H1 (cell line): ENCODE results near the gene EIF4E3. TPM values are rescaled to one million over a fixed set of nuclear protein-coding genes. Genes with fewer than 3 reads are reported as not detected.

Experiments
- CTCF ChIA-PET: fragments of 300-600 bp; sonication (Branson Sonifier 250); formaldehyde crosslinking; loops from one replicate; lab custom pipeline; 2021; ENCODE audit not compliant: partially characterized antibody; lab: Charles Lee
- POLR2A ChIA-PET: fragments of 300-600 bp; sonication (Branson Sonifier 250); formaldehyde crosslinking; loops from one replicate; lab custom pipeline; 2021; ENCODE audit warnings: inconsistent platforms; ENCODE audit not compliant: partially characterized antibody; lab: Charles Lee
- DNase-seq, 2 experiments: peaks; one replicate each; pipeline versions ENCODE4 v3.0.0 to v3.0.0-alpha.2; 2010 to 2022; ENCODE audit warnings: low spot score in 2 of 2, low read depth in 1 of 2, mixed read lengths in 1 of 2
- FAIRE-seq: peaks from 2 replicates; lab custom pipeline; 2011; peaks lifted over from hg19 to GRCh38; lab: Jason Lieb, UNC
- H2AFZ ChIP-seq: 2 replicates; pipeline ENCODE4 v1.8.1; 2012; ENCODE audit warnings: low read length, inconsistent platforms
- H2AK5ac ChIP-seq: 2 replicates; pipeline ENCODE4 v1.6.1; 2013; ENCODE audit warnings: low read depth, low read length
- H2BK120ac ChIP-seq: replicated peaks from 2 replicates; pipeline ENCODE3; 2013; ENCODE audit warnings: low read depth, low read length, inconsistent platforms
- H2BK12ac ChIP-seq: 2 replicates; pipeline ENCODE4 v1.6.1; 2013; ENCODE audit warnings: low read depth, low read length
- H2BK15ac ChIP-seq: 2 replicates; pipeline ENCODE4 v1.6.1; 2013; ENCODE audit warnings: low read length
- H2BK20ac ChIP-seq: 2 replicates; pipeline ENCODE4 v1.6.1; 2013; ENCODE audit warnings: low read length
- H2BK5ac ChIP-seq: 2 replicates; pipeline ENCODE4 v1.6.1; 2013; ENCODE audit warnings: low read depth, low read length
- H3K14ac ChIP-seq: 2 replicates; pipeline ENCODE4 v1.6.1; 2013; ENCODE audit warnings: inconsistent platforms; ENCODE audit not compliant: insufficient read length
- H3K18ac ChIP-seq: 2 replicates; pipeline ENCODE4 v1.6.1; 2013; ENCODE audit warnings: low read length; ENCODE audit errors: extremely low read depth
- H3K23ac ChIP-seq: 2 replicates; pipeline ENCODE4 v1.6.1; 2013; ENCODE audit warnings: inconsistent platforms; ENCODE audit not compliant: insufficient read length
- H3K23me2 ChIP-seq: 2 replicates; pipeline ENCODE4 v1.6.1; 2013; ENCODE audit warnings: low read depth, low read length
- H3K27ac ChIP-seq: 2 replicates; pipeline ENCODE4 v1.6.1; 2011; ENCODE audit warnings: low read depth, low read length, inconsistent platforms
- H3K27me3 ChIP-seq, 4 experiments: replicated peaks in 1 of 4; 1 replicate in 1 of 4; 2 replicates in 3 of 4; pipeline versions ENCODE4 v1.6.1 to v1.8.1; 2011 to 2013; ENCODE audit warnings: low read length in 3 of 4, mild to moderate bottlenecking in 3 of 4, inconsistent platforms in 2 of 4, mixed read lengths in 2 of 4, moderate library complexity in 1 of 4; ENCODE audit not compliant: control insufficient read depth in 3 of 4, insufficient read depth in 3 of 4; ENCODE audit errors: extremely low read depth in 1 of 4
- H3K36me3 ChIP-seq, 4 experiments: 2 replicates each; pipeline versions ENCODE4 v1.6.1 to v1.8.1; 2011 to 2013; ENCODE audit warnings: mild to moderate bottlenecking in 4 of 4, low read length in 3 of 4, moderate library complexity in 2 of 4, control low read depth in 1 of 4, inconsistent platforms in 1 of 4; ENCODE audit not compliant: insufficient read depth in 4 of 4, control insufficient read depth in 2 of 4
- H3K4ac ChIP-seq: replicated peaks from 2 replicates; pipeline ENCODE3; 2013; ENCODE audit warnings: low read length, low read depth, mixed read lengths, inconsistent platforms; ENCODE audit not compliant: insufficient read length
- H3K4me1 ChIP-seq, 4 experiments: replicated peaks in 1 of 4; 1 replicate in 1 of 4; 2 replicates in 3 of 4; pipeline versions ENCODE4 v1.6.1 to v1.8.1; 2011 to 2013; ENCODE audit warnings: low read length in 3 of 4, inconsistent platforms in 2 of 4, mixed read lengths in 1 of 4; ENCODE audit not compliant: insufficient read depth in 4 of 4, control insufficient read depth in 3 of 4
- H3K4me2 ChIP-seq, 2 experiments: 2 replicates each; pipeline versions ENCODE4 v1.6.1 to v1.8.1; 2011 to 2013; ENCODE audit warnings: low read depth in 2 of 2, low read length in 2 of 2, control low read depth in 1 of 2, inconsistent platforms in 1 of 2, mild to moderate bottlenecking in 1 of 2; ENCODE audit not compliant: insufficient read depth in 1 of 2
- H3K4me3 ChIP-seq, 4 experiments: fragments of 200-600, 300-600 bp in 1 of 4; sonication (generic), shearing (Covaris generic), sonication (Bioruptor Twin) in 1 of 4; 2 replicates each; pipeline versions ENCODE4 v1.5.1 to v1.8.1; 2011 to 2016; ENCODE audit warnings: low read length in 4 of 4, low read depth in 3 of 4, control low read depth in 2 of 4, inconsistent platforms in 2 of 4, mild to moderate bottlenecking in 2 of 4, mixed read lengths in 1 of 4, moderate library complexity in 1 of 4; ENCODE audit not compliant: insufficient read depth in 2 of 4; ENCODE audit errors: extremely low read depth in 1 of 4
- H3K56ac ChIP-seq: replicated peaks from 2 replicates; pipeline ENCODE3; 2013; ENCODE audit warnings: low read depth, mild to moderate bottlenecking, mixed read lengths, low read length, inconsistent platforms; ENCODE audit not compliant: insufficient read length
- H3K79me1 ChIP-seq: 2 replicates; pipeline ENCODE4 v1.6.1; 2013; ENCODE audit warnings: low read depth, low read length, control low read depth
- H3K79me2 ChIP-seq, 2 experiments: 2 replicates each; pipeline versions ENCODE4 v1.6.1 to v1.8.1; 2012 to 2013; ENCODE audit warnings: low read length in 2 of 2, mild to moderate bottlenecking in 2 of 2, inconsistent platforms in 1 of 2; ENCODE audit not compliant: insufficient read depth in 2 of 2, control insufficient read depth in 1 of 2
- H3K9ac ChIP-seq, 4 experiments: replicated peaks in 1 of 4; 1 replicate in 1 of 4; 2 replicates in 3 of 4; pipeline versions ENCODE4 v1.6.1 to v1.8.1; 2011 to 2013; ENCODE audit warnings: low read depth in 3 of 4, low read length in 3 of 4, control low read depth in 2 of 4, mild to moderate bottlenecking in 2 of 4, moderate library complexity in 2 of 4, inconsistent platforms in 1 of 4; ENCODE audit errors: extremely low read depth in 1 of 4
- H3K9me3 ChIP-seq, 2 experiments: 2 replicates each; pipeline versions ENCODE4 v1.6.1 to v1.8.1; 2012 to 2013; ENCODE audit warnings: mild to moderate bottlenecking in 2 of 2, moderate library complexity in 2 of 2, control low read depth in 1 of 2, inconsistent platforms in 1 of 2, low read depth in 1 of 2, low read length in 1 of 2, mixed read lengths in 1 of 2; ENCODE audit not compliant: insufficient read depth in 2 of 2
- H4K20me1 ChIP-seq, 2 experiments: replicated peaks in 1 of 2; 2 replicates each; pipeline versions ENCODE3 to v1.8.1; 2011 to 2013; ENCODE audit warnings: inconsistent platforms in 2 of 2, low read length in 2 of 2, mild to moderate bottlenecking in 1 of 2; ENCODE audit not compliant: insufficient read depth in 2 of 2, control insufficient read depth in 1 of 2
- H4K5ac ChIP-seq: 2 replicates; pipeline ENCODE4 v1.6.1; 2013; ENCODE audit warnings: low read length, low read depth, mixed read lengths, inconsistent platforms; ENCODE audit not compliant: insufficient read length
- H4K8ac ChIP-seq: 2 replicates; pipeline ENCODE4 v1.8.0; 2013; ENCODE audit warnings: mild to moderate bottlenecking, moderate library complexity, low read length, inconsistent platforms; ENCODE audit not compliant: insufficient read depth; ENCODE audit errors: extremely low read depth
- H4K91ac ChIP-seq: replicated peaks from 2 replicates; pipeline ENCODE3; 2013; ENCODE audit warnings: low read length, mixed read lengths, inconsistent platforms; ENCODE audit not compliant: insufficient read length
- CBX8 ChIP-seq: fragments of 300-800, 300-1000 bp; sonication (generic); IDR thresholded peaks from 2 replicates; pipeline ENCODE4 v1.7.1; 2016; ENCODE audit warnings: low read depth, low read length, borderline replicate concordance
- CREB1 ChIP-seq: IDR thresholded peaks from 2 replicates; pipeline ENCODE4 v1.6.1; 2012; ENCODE audit warnings: inconsistent platforms
- CTBP2 ChIP-seq: IDR thresholded peaks from 2 replicates; pipeline ENCODE4 v1.7.0; 2011; ENCODE audit warnings: borderline replicate concordance, mild to moderate bottlenecking, moderate library complexity, mixed read lengths, low read length; ENCODE audit not compliant: insufficient read depth, insufficient read length
- JUND ChIP-seq: IDR thresholded peaks from 2 replicates; pipeline ENCODE4 v1.6.1; 2011; ENCODE audit warnings: mild to moderate bottlenecking, improper control_type of control experiment, low read length
- PHF8 ChIP-seq: fragments of 200-600 bp; sonication (generic); conservative IDR thresholded peaks from 2 replicates; pipeline ENCODE4 v1.7.1; 2012; ENCODE audit warnings: low read depth, mild to moderate bottlenecking, inconsistent platforms, low read length, moderate library complexity
- RNF2 ChIP-seq: fragments of 200-900, 300-1000 bp; sonication (generic); IDR thresholded peaks from 2 replicates; pipeline ENCODE4 v1.7.1; 2016; ENCODE audit warnings: borderline replicate concordance, low read depth, mild to moderate bottlenecking, antibody characterized with exemption, low read length; ENCODE audit not compliant: poor library complexity, severe bottlenecking; ENCODE audit errors: missing control alignments
- SP2 ChIP-seq: IDR thresholded peaks from 2 replicates; pipeline ENCODE4 v1.6.1; 2012; ENCODE audit warnings: mild to moderate bottlenecking, low read length, inconsistent platforms
- TAF1 ChIP-seq: IDR thresholded peaks from 2 replicates; pipeline ENCODE4 v1.6.1; 2011; ENCODE audit warnings: mild to moderate bottlenecking, low read depth, low read length
- TAF7 ChIP-seq: optimal IDR thresholded peaks from 2 replicates; pipeline ENCODE3; 2011; ENCODE audit warnings: low read depth, mild to moderate bottlenecking, inconsistent platforms, low read length, moderate library complexity, borderline replicate concordance
- WGBS, 2 experiments: shearing (Covaris generic) in 1 of 2; methylation state at CpG; one replicate each; pipeline versions ENCODE4 v1.1.6 to v1.1.7; 2013 to 2015; ENCODE audit warnings: low lambda C conversion rate in 2 of 2, mixed read lengths in 2 of 2, inconsistent platforms in 1 of 2, low coverage in 1 of 2, missing lambda C conversion rate in 1 of 2; ENCODE audit not compliant: insufficient replicate concordance in 2 of 2, insufficient coverage in 1 of 2, insufficient read length in 1 of 2; ENCODE audit errors: extremely low coverage in 1 of 2, missing lambda C conversion rate in 1 of 2; 5-methylcytosine and 5-hydroxymethylcytosine counted together
- polyA plus RNA-seq, 7 experiments: library from polyadenylated mRNA; depleted of rRNA in 3 of 7; stranded (reverse) in 5 of 7; unstranded in 2 of 7; fragments of >200 nt in 5 of 7; fragments of 200-250 nt in 2 of 7; gene quantifications; 1 replicate in 5 of 7; 2 replicates in 1 of 7; 4 replicates in 1 of 7; pipeline versions ENCODE4 v1.2.1 to v1.2.3, GENCODE V29; 2011 to 2013; ENCODE audit warnings: missing spikeins in 2 of 7, mixed read lengths in 2 of 7
- total RNA-seq: library from RNA; stranded (reverse); fragmentation: NEBNext Ultra II Directional; extraction: Animal tissue kit (Norgen Biotek cat#: 25700); gene quantifications from 2 replicates; pipeline ENCODE4 v1.2.1, GENCODE V29; 2021
- TF ChIP-seq, protein P1 (sequence below): IDR thresholded peaks from 2 replicates; pipeline ENCODE4 v1.6.1; 2011; ENCODE audit warnings: low read depth, mild to moderate bottlenecking, low read length; ENCODE audit not compliant: insufficient read depth
- TF ChIP-seq, protein P2 (sequence below): IDR thresholded peaks from 2 replicates; pipeline ENCODE4 v1.6.1; 2011; ENCODE audit warnings: low read length, improper control_type of control experiment

EIF4E3 gene
- total and polyA plus RNA-seq, 2 of the 8 experiments (the other 6 are each of a cell fraction or from before 2014, with no cell fraction given): 5.2 to 17.0 TPM

DNA sequence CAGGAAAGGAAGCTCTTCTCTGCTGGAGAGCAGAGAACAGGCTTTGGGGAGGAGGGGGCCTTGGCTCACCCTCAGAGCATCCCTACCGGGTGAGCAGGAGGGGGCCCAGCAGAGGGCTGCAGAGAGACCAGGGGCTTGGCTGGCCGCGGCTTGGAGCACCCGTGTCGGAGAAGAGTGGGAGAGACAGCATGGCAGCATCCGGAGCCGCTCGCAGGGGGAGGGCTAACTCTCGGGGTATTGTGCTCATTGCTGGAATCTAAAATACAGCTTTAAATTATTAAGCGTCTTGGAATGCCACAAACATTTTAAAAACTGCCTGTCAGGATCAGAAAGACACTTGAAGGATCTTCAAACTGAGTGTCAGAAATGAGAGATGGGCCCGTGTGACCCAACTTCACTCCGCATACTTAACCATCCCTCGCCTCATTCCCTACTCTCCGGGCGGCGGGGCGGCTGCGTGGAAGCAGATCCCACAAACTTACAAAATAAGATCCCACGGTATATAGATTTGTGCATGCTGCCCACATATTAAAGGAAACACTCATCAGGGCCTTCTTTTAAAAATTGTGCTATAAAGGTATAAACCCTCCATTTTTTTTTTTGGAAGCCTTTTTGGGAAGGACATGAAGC is 53.9 kb downstream of the EIF4E3 start:
- H4K8ac ChIP-seq: no peak overlapping the region
- H3K9ac ChIP-seq: no peak overlapping the region
- no peaks in the 10 kb centered on the region for H3K79me1 ChIP-seq
- H3K27me3 ChIP-seq: no peaks in the 10 kb centered on the region
- no peak overlapping the region for H2BK120ac ChIP-seq
- no peak overlapping the region for H3K27ac ChIP-seq
- FAIRE-seq (no peak), DNase-seq (no peak)
- H3K18ac ChIP-seq: no peak overlapping the region
- H3K23me2 ChIP-seq: no peaks in the 10 kb centered on the region
- H4K20me1 ChIP-seq: no peaks in the 10 kb centered on the region
- H2BK12ac ChIP-seq: 0 out of 2 replicates have a peak overlapping the region, but pooled peaks have one; percentile 50
- H3K23ac ChIP-seq: no peak overlapping the region
- H3K4ac ChIP-seq: no peak overlapping the region
- H2AFZ ChIP-seq: no peak overlapping the region
- no peak overlapping the region for H2BK20ac ChIP-seq
- H2AK5ac ChIP-seq: no peak overlapping the region
- no peak overlapping the region for H3K4me2 ChIP-seq
- H2BK15ac ChIP-seq: no peak overlapping the region; the same call in 1 of the 2 replicates
- no peak overlapping the region for H3K14ac ChIP-seq
- H4K5ac ChIP-seq: no peak overlapping the region
- H3K79me2 ChIP-seq: no peaks in the 10 kb centered on the region
- WGBS, 2 experiments: 94% methylated on average over 17 of the region's 19 CpGs; no CpG with 5 or more reads in 1 of the 2 experiments
- H4K91ac ChIP-seq: no peak overlapping the region
- no peak overlapping the region for H2BK5ac ChIP-seq
- no peak overlapping the region for H3K56ac ChIP-seq
- H3K4me1 ChIP-seq: peaks cover 0 to 3% (median 0%) of the 10 kb centered on the region in 4 experiments; a peak in 3 of 7 replicates
- no peaks in the 10 kb centered on the region for H3K9me3 ChIP-seq
- ChIA-PET POLR2A (no interaction called here), CTCF (interaction anchor here (1.0 to 1.2 kb wide), 2 partner anchors 84 to 112 kb away, joined by 4 to 5 read pairs; no protein-coding TSS in a partner anchor)
- no peaks in the 10 kb centered on the region for H3K36me3 ChIP-seq
- no peak overlapping the region for H3K4me3 ChIP-seq
- TF ChIP-seq TAF7 (no peak), CBX8 (no peak), CREB1 (no peak), CTBP2 (no peak), RNF2 (no peak), JUND (no peak), PHF8 (no peak), TAF1 (no peak), SP2 (no peak)
- TF ChIP-seq, protein P1, sequence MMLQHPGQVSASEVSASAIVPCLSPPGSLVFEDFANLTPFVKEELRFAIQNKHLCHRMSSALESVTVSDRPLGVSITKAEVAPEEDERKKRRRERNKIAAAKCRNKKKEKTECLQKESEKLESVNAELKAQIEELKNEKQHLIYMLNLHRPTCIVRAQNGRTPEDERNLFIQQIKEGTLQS: no peak
- TF ChIP-seq, protein P2, sequence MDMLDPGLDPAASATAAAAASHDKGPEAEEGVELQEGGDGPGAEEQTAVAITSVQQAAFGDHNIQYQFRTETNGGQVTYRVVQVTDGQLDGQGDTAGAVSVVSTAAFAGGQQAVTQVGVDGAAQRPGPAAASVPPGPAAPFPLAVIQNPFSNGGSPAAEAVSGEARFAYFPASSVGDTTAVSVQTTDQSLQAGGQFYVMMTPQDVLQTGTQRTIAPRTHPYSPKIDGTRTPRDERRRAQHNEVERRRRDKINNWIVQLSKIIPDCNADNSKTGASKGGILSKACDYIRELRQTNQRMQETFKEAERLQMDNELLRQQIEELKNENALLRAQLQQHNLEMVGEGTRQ: no peak
